GM12878 (cell line): ENCODE data around the gene FAM124B. TPM values are rescaled to one million over a fixed set of nuclear protein-coding genes. Genes with fewer than 3 reads are reported as not detected.

Source experiments
- ATAC-seq: fragments of 200-7000 bp; cut with Tn5 transposase; 3 replicates; pipeline ENCODE4 v1.9.1; 2020; ENCODE audit warnings: mild to moderate bottlenecking, moderate library complexity
- BruUV-seq: library from RNA; stranded (reverse); fragments of 400-500 nt; replicated peaks from 2 replicates; lab custom pipeline; 2021; lab: Mats Ljungman, UMichigan
- CTCF ChIA-PET: fragments of 300-600 bp; sonication (Branson Sonifier 250); formaldehyde crosslinking; extraction: SDS; loops from one replicate; lab custom pipeline; 2021; ENCODE audit warnings: inconsistent platforms; lab: Yijun Ruan, JAX
- POLR2A ChIA-PET: fragments of 350-600 bp; formaldehyde crosslinking; extraction: SDS; loops from one replicate; lab custom pipeline; 2021; ENCODE audit warnings: inconsistent platforms; lab: Charles Lee
- RAD21 ChIA-PET: fragments of 300-600 bp; sonication (Branson Sonifier 250); formaldehyde crosslinking; loops from one replicate; lab custom pipeline; 2023; ENCODE audit warnings: antibody characterized with exemption; ENCODE audit not compliant: unreplicated experiment; lab: Charles Lee
- SMC1A ChIA-PET: fragments of 300-600 bp; sonication (Branson Sonifier 250); formaldehyde crosslinking; loops from one replicate; lab custom pipeline; 2023; ENCODE audit not compliant: unreplicated experiment, uncharacterized antibody; lab: Charles Lee
- DNase-seq: peaks from one replicate; pipeline ENCODE4 v3.0.0-alpha.2; 2011; ENCODE audit warnings: low read depth, low spot score
- FAIRE-seq: peaks from 3 replicates; lab custom pipeline; 2011; peaks lifted over from hg19 to GRCh38; lab: Jason Lieb, UNC
- H2AFZ ChIP-seq: 2 replicates; pipeline ENCODE4 v1.6.0; 2011; ENCODE audit warnings: low read depth, low read length, control low read depth; ENCODE audit not compliant: control insufficient read depth
- H3K27ac ChIP-seq: 2 replicates; pipeline ENCODE4 v1.5.1; 2011; ENCODE audit warnings: control low read depth; ENCODE audit not compliant: control insufficient read depth, insufficient read depth
- H3K27me3 ChIP-seq, 2 experiments: replicated peaks in 1 of 2; 2 replicates each; pipeline versions ENCODE4 v1.6.0 to v1.6.1; 2011; ENCODE audit warnings: low read length in 1 of 2; ENCODE audit not compliant: control insufficient read depth in 2 of 2, insufficient read depth in 2 of 2
- H3K36me3 ChIP-seq, 2 experiments: 2 replicates each; pipeline ENCODE4 v1.5.1; 2011; ENCODE audit warnings: low read length in 1 of 2; ENCODE audit not compliant: control insufficient read depth in 2 of 2, insufficient read depth in 2 of 2
- H3K4me1 ChIP-seq: 2 replicates; pipeline ENCODE4 v1.6.1; 2011; ENCODE audit warnings: mild to moderate bottlenecking, low read length, moderate library complexity, mixed read lengths; ENCODE audit not compliant: control insufficient read depth, insufficient read depth
- H3K4me2 ChIP-seq: 2 replicates; pipeline ENCODE4 v1.6.0; 2011; ENCODE audit warnings: control low read depth; ENCODE audit not compliant: control insufficient read depth, insufficient read depth
- H3K4me3 ChIP-seq: fragments of 200-600 bp; sonication (generic); 2 replicates; pipeline ENCODE4 v1.5.1; 2016
- H3K79me2 ChIP-seq: 2 replicates; pipeline ENCODE4 v1.6.0; 2011; ENCODE audit warnings: low read length; ENCODE audit not compliant: control insufficient read depth, insufficient read depth
- H3K9ac ChIP-seq: 2 replicates; pipeline ENCODE4 v1.8.0; 2011; ENCODE audit warnings: low read length, control low read depth, mixed read lengths; ENCODE audit not compliant: control insufficient read depth, insufficient read depth
- H3K9me3 ChIP-seq: replicated peaks from 3 replicates; pipeline ENCODE4 v1.5.1; 2011; ENCODE audit warnings: mild to moderate bottlenecking, low read length; ENCODE audit not compliant: control insufficient read depth, insufficient read depth
- H4K20me1 ChIP-seq: 2 replicates; pipeline ENCODE4 v1.6.0; 2011; ENCODE audit not compliant: control insufficient read depth, insufficient read depth
- BMI1 ChIP-seq: fragments of 450-650 bp; IDR thresholded peaks from 2 replicates; pipeline ENCODE4 v1.6.1; 2016; ENCODE audit warnings: mild to moderate bottlenecking, moderate library complexity, borderline replicate concordance
- CHD2 ChIP-seq: IDR thresholded peaks from 2 replicates; pipeline ENCODE4 v1.6.1; 2011; ENCODE audit warnings: low read depth, low read length, improper control_type of control experiment, borderline replicate concordance
- MEF2B ChIP-seq: fragments of 450-650 bp; IDR thresholded peaks from 2 replicates; pipeline ENCODE4 v1.6.1; 2018; ENCODE audit warnings: mild to moderate bottlenecking, moderate library complexity; ENCODE audit not compliant: partially characterized antibody, poor library complexity, severe bottlenecking
- SKIL ChIP-seq: fragments of 450-650 bp; IDR thresholded peaks from 2 replicates; pipeline ENCODE4 v1.6.1; 2017; ENCODE audit warnings: mild to moderate bottlenecking, low read depth, inconsistent platforms; ENCODE audit not compliant: poor library complexity, severe bottlenecking
- WGBS: methylation state at CpG from one replicate; pipeline ENCODE4 v1.1.6; 2016; ENCODE audit warnings: low lambda C conversion rate; ENCODE audit not compliant: insufficient replicate concordance, insufficient coverage; ENCODE audit errors: missing lambda C conversion rate; 5-methylcytosine and 5-hydroxymethylcytosine counted together
- in situ Hi-C: fragments of 300-500 bp; cut with MboI; formaldehyde crosslinking; loops from 9 replicates; pipeline ENCODE4 v1.14.3; 2018; ENCODE audit warnings: mixed read lengths
- intact Hi-C: fragments of 100-400 bp; cut with micrococcal nuclease; formaldehyde crosslinking; loops from one replicate; pipeline ENCODE4 v1.14.2; 2022; ENCODE audit not compliant: unreplicated experiment
- polyA plus RNA-seq, 11 experiments: library from polyadenylated mRNA; depleted of rRNA in 4 of 11; unstranded in 6 of 11; stranded (reverse) in 5 of 11; fragments of >200 nt; fragmentation: Nextera tagmentation in 4 of 11; fragmentation: Illumina TruSeq in 1 of 11; extraction: Ambion mirVana in 4 of 11; extraction: Trizol in 1 of 11; gene quantifications; 1 replicate in 1 of 11; 2 replicates in 10 of 11; pipeline versions ENCODE4 v1.2.1 to v1.2.3, GENCODE V29; 2011 to 2016; ENCODE audit warnings: inconsistent platforms in 2 of 11, missing spikeins in 2 of 11, low read depth in 1 of 11
- total RNA-seq, 4 experiments: library from RNA; depleted of rRNA in 3 of 4; stranded (reverse); fragments of >200 nt in 3 of 4; fragmentation: Illumina TruSeq in 1 of 4; extraction: Trizol in 1 of 4; gene quantifications; 2 replicates each; pipeline versions ENCODE4 v1.2.1 to v1.2.3, GENCODE V29; 2013 to 2021
- TF ChIP-seq, protein P1 (sequence below): IDR thresholded peaks from 2 replicates; pipeline ENCODE4 v1.6.1; 2011; ENCODE audit warnings: low read depth, low read length, improper control_type of control experiment, borderline replicate concordance
- TF ChIP-seq, protein P2 (sequence below): fragments of 450-650 bp; conservative IDR thresholded peaks from 2 replicates; pipeline ENCODE4 v1.6.1; 2017; ENCODE audit warnings: mild to moderate bottlenecking, moderate library complexity

The FAM124B gene
- total and polyA plus RNA-seq, 10 of the 15 experiments (the other 5 are each of a cell fraction or from before 2014, with no cell fraction given): not detected

DNA sequence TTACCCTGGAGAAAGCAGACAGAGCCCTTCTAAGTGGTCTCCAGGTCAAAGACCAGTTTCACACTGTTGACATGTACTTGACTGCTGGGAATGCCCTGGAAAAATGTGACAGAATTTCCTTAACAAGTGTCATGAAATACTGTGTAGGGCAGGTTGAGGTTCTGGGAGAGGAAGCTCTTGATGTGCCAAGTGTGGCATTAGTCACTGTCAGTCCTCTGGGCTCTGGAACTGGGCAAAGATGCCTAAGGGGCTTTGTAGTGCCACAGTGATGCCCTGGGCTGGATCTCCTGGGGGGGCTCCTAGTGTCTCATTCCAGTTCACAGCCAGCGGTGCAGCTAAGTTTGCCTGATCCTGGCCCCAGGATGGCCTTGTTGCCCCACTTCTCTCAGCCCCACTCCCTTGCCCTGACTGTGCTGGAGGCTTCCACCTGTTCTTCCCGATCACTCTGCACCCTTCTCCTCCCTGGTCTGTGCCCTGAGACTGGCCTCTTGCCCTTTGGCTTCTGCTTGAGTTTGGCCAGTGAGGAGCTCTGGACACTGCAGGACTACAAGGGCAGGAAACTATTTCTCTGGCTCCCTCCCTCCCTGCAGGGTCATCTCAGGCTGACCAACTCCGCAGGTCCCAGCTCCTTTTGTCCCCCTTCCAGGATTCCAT lies 27.0 kb upstream of the FAM124B start:
- Histone ChIP-seq H3K27ac (no peak overlapping the region), H3K4me2 (no peak overlapping the region), H3K79me2 (no peaks in the 10 kb centered on the region), H3K4me3 (no peak overlapping the region), H4K20me1 (no peaks in the 10 kb centered on the region), H3K9me3 (no peaks in the 10 kb centered on the region), H3K4me1 (no peaks in the 10 kb centered on the region), H3K36me3 (no peaks in the 10 kb centered on the region), H2AFZ (no peak overlapping the region), H3K27me3 (no peaks in the 10 kb centered on the region; a peak in 1 of 4 replicates), H3K9ac (no peak overlapping the region)
- intact Hi-C loops (no loop called here), in situ Hi-C loops (no loop called here)
- ChIA-PET CTCF (interaction anchor here (0.6 kb wide), 1 partner anchor 214 kb away, joined by 3 read pairs; no protein-coding TSS in a partner anchor), RAD21 (no interaction called here), POLR2A (no interaction called here), SMC1A (no interaction called here)
- ATAC-seq (no peak), DNase-seq (no peak), FAIRE-seq (no peak)
- TF ChIP-seq SKIL (no peak), CHD2 (no peak), MEF2B (no peak), BMI1 (no peak)
- TF ChIP-seq, protein P1, sequence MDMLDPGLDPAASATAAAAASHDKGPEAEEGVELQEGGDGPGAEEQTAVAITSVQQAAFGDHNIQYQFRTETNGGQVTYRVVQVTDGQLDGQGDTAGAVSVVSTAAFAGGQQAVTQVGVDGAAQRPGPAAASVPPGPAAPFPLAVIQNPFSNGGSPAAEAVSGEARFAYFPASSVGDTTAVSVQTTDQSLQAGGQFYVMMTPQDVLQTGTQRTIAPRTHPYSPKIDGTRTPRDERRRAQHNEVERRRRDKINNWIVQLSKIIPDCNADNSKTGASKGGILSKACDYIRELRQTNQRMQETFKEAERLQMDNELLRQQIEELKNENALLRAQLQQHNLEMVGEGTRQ: no peak
- TF ChIP-seq, protein P2, sequence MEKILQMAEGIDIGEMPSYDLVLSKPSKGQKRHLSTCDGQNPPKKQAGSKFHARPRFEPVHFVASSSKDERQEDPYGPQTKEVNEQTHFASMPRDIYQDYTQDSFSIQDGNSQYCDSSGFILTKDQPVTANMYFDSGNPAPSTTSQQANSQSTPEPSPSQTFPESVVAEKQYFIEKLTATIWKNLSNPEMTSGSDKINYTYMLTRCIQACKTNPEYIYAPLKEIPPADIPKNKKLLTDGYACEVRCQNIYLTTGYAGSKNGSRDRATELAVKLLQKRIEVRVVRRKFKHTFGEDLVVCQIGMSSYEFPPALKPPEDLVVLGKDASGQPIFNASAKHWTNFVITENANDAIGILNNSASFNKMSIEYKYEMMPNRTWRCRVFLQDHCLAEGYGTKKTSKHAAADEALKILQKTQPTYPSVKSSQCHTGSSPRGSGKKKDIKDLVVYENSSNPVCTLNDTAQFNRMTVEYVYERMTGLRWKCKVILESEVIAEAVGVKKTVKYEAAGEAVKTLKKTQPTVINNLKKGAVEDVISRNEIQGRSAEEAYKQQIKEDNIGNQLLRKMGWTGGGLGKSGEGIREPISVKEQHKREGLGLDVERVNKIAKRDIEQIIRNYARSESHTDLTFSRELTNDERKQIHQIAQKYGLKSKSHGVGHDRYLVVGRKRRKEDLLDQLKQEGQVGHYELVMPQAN: no peak
- no TSS peak for BruUV-seq
- WGBS: 38% methylated on average over 3 of the region's 3 CpGs
